ENCODE results near the gene SCUBE2. TPM values are rescaled to one million over a fixed set of nuclear protein-coding genes. Genes with fewer than 3 reads are reported as not detected.

SCUBE2 gene
- total RNA-seq, 4 donors from 2014 or later, result 4.6 to 20.0 (median 10.9) TPM

GRCh38 chr11:9138612-9139579, 47.5 kb upstream of the SCUBE2 start:
- intact Hi-C loops (cut with DNase I; ENCODE audit: low total_unique reads), result loop anchor here (5.0 kb wide), 1 partner anchor 122 kb away; no protein-coding TSS in a partner anchor
- DNase-seq, result peak; percentile 17
- Histone ChIP-seq H3K4me3 (no peak overlapping the region), H3K4me1 (peaks cover 0 to 24% (median 15%) of the 10 kb centered on the region in 4 donors), H3K27ac (peak overlapping the region; percentile 8 to 35 (median 30)), H3K9me3 (no peaks in the 10 kb centered on the region), H3K36me3 (peaks cover 0 to 11% (median 0%) of the 10 kb centered on the region in 4 donors), H3K27me3 (no peaks in the 10 kb centered on the region)
- 42 to 60% methylated on average over 11 to 18 of the region's 18 CpGs for WGBS, 2 donors (ENCODE audit: low coverage in 1 of 2)
- in situ Hi-C loops (cut with MboI; ENCODE audit: low pct_ligation_motif_present in 1 of 4, low pct_unique_long_range_greater_than_20kb in 1 of 4, low sequenced_read_pairs in 3 of 4), result loop anchor here in 3 of 4 donors (5.0 to 25.0 kb wide), 2 partner anchors 122 to 127 kb away; partner anchors contain the start of gene NRIP3 (in 1 of the 3)
- TF ChIP-seq POLR2AphosphoS5 (IDR thresholded peaks at IDR 0.05) (no peak), POLR2A (IDR thresholded peaks at IDR 0.05) (no peak), EP300 (IDR thresholded peaks at IDR 0.05; ENCODE audit: low read depth) (no peak)
- TF ChIP-seq, protein P1, sequence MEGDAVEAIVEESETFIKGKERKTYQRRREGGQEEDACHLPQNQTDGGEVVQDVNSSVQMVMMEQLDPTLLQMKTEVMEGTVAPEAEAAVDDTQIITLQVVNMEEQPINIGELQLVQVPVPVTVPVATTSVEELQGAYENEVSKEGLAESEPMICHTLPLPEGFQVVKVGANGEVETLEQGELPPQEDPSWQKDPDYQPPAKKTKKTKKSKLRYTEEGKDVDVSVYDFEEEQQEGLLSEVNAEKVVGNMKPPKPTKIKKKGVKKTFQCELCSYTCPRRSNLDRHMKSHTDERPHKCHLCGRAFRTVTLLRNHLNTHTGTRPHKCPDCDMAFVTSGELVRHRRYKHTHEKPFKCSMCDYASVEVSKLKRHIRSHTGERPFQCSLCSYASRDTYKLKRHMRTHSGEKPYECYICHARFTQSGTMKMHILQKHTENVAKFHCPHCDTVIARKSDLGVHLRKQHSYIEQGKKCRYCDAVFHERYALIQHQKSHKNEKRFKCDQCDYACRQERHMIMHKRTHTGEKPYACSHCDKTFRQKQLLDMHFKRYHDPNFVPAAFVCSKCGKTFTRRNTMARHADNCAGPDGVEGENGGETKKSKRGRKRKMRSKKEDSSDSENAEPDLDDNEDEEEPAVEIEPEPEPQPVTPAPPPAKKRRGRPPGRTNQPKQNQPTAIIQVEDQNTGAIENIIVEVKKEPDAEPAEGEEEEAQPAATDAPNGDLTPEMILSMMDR (IDR thresholded peaks at IDR 0.05), result no peak

DNA sequence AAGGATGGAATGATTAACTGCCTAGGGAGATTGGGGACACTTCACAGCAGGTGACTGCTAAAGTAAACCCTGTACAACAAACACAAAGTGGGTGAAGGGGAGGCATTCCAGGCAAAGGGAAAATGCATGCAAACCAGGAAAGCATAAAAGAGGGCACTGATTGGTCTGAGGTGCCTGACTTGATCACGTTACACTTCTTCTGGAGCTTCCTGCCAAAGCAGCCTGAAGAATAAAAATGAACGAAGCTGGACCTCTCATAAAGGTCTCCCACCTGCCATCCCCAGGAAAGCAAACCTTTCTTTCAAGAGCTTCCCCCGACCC, 46.7 kb upstream of the SCUBE2 start:
- intact Hi-C loops (cut with DNase I; ENCODE audit: low total_unique reads), result loop anchor here (5.0 kb wide), 1 partner anchor 121 kb away; no protein-coding TSS in a partner anchor
- H3K27ac ChIP-seq, result peak overlapping the region in 2 of 4 donors; percentile 8 to 30

DNA sequence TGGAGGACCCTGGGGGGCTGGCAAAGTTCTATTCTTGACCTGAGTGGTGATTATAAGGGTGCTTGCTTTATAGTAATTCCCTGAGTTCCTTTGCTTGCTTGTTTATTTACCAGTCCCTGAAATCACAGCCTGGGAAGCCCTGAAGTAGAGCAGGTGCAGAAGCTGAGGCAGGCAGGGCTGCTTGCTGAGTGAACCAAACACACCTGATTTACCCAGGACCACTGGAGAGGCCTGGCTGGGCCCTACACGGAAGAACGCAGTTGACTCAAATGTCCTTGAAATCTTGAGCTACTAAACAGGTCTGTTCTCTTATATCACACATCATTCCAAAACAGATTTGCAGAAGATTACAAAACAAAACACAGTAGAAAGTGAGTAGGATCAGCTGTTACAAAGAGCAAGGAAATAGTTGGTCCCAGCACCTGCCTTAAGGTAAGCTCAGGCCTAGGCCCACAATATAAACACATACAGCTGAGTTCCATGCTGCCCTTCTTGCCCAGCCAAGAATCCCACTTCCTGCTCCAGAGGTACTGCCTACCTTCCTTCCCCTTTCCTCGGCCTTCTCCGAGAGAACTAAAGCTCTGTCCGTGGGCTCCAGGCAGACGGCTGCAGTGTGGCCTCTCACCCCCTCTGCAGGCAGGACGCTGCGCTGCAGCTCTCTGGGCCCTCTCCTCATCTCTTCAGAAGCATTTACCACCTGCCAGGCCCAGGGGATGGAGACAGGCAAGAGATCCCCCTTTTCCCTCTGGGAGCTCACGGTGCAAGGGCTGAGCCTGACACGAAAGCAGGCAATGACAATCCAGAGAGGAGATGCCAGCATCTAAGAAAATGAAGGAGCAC, 46.1 kb upstream of the SCUBE2 start:
- Histone ChIP-seq H3K27ac (peak overlapping the region in 1 of 4 donors; percentile 24), H3K36me3 (peaks cover 0 to 11% (median 0%) of the 10 kb centered on the region in 4 donors), H3K4me1 (peaks cover 0 to 24% (median 15%) of the 10 kb centered on the region in 4 donors), H3K4me3 (no peak overlapping the region), H3K9me3 (no peaks in the 10 kb centered on the region), H3K27me3 (no peaks in the 10 kb centered on the region)
- DNase-seq, result peak; percentile 83
- intact Hi-C loops (cut with DNase I; ENCODE audit: low total_unique reads), result loop anchor here (5.0 kb wide), 1 partner anchor 120 kb away; no protein-coding TSS in a partner anchor
- TF ChIP-seq POLR2AphosphoS5 (IDR thresholded peaks at IDR 0.05) (no peak), POLR2A (IDR thresholded peaks at IDR 0.05) (no peak)
- TF ChIP-seq, protein P1 (IDR thresholded peaks at IDR 0.05), result peak; percentile 92 to 95 (median 94)
- WGBS, 2 donors (ENCODE audit: low coverage in 1 of 2), result 19 to 30% methylated on average over 2 to 9 of the region's 10 CpGs
- in situ Hi-C loops (cut with MboI; ENCODE audit: low pct_ligation_motif_present in 1 of 4, low pct_unique_long_range_greater_than_20kb in 1 of 4, low sequenced_read_pairs in 3 of 4), result loop anchor here in 3 of 4 donors (5.0 to 25.0 kb wide), 2 partner anchors 120 to 125 kb away; partner anchors contain the start of gene NRIP3 (in 1 of the 3)

More for the DNA sequence above, 46.7 kb upstream of the SCUBE2 start:
- no peaks in the 10 kb centered on the region for H3K9me3 ChIP-seq
- H3K27me3 ChIP-seq, result no peaks in the 10 kb centered on the region
- no peak for TF ChIP-seq POLR2AphosphoS5 (IDR thresholded peaks at IDR 0.05)
- TF ChIP-seq, protein P1 (IDR thresholded peaks at IDR 0.05), result no peak
- no peak for TF ChIP-seq POLR2A (IDR thresholded peaks at IDR 0.05)
- TF ChIP-seq EP300 (IDR thresholded peaks at IDR 0.05; ENCODE audit: low read depth), result no peak
- peaks cover 0 to 24% (median 15%) of the 10 kb centered on the region in 4 donors for H3K4me1 ChIP-seq
- in situ Hi-C loops (cut with MboI; ENCODE audit: low pct_ligation_motif_present in 1 of 4, low pct_unique_long_range_greater_than_20kb in 1 of 4, low sequenced_read_pairs in 3 of 4), result loop anchor here in 3 of 4 donors (5.0 to 25.0 kb wide), 2 partner anchors 121 to 126 kb away; partner anchors contain the start of gene NRIP3 (in 1 of the 3)
- DNase-seq, result no peak
- H3K36me3 ChIP-seq, result peaks cover 0 to 11% (median 0%) of the 10 kb centered on the region in 4 donors
- 67% methylated on average over 3 of the region's 3 CpGs; no CpG with 5 or more reads in 1 of the 2 donors for WGBS, 2 donors (ENCODE audit: low coverage in 1 of 2)
- no peak overlapping the region for H3K4me3 ChIP-seq

All from transverse colon (tissue), 4 donors.